NCI-H2227 treated with DMSO at 0.1 percent for 48 hours (cell line): ENCODE results near the gene PCSK1N.

Source experiments
- DNase-seq: peaks from one replicate; lab custom pipeline; 2025; lab: John Stamatoyannopoulos, UW

PCSK1N gene

GRCh38 chrX:48789366-48790220 is 45.8 kb downstream of the PCSK1N start:
- DNase-seq: no peak

- DNase-seq: no peak
Measured at GRCh38 chrX:48787505-48788443, 47.6 kb downstream of the PCSK1N start.

GRCh38 chrX:48786825-48787504 is 48.4 kb downstream of the PCSK1N start:
- DNase-seq: no peak

GRCh38 chrX:48786341-48786800 is 49.0 kb downstream of the PCSK1N start, which contains the start of gene GATA1:
GATA1 (plus strand) TSS chrX:48786590; CDS start chrX:48791110, 4,520 bp downstream.
- DNase-seq: no peak

- DNase-seq: no peak
Measured at GRCh38 chrX:48785540-48786214, 49.7 kb downstream of the PCSK1N start.

GRCh38 chrX:48785186-48785539 is 50.2 kb downstream of the PCSK1N start:
- no peak for DNase-seq

GRCh38 chrX:48784726-48785125 is 50.7 kb downstream of the PCSK1N start:
- no peak for DNase-seq

GRCh38 chrX:48782795-48783194 is 52.6 kb downstream of the PCSK1N start:
- no peak for DNase-seq

GRCh38 chrX:48782216-48782615 is 53.2 kb downstream of the PCSK1N start:
- DNase-seq: no peak

- DNase-seq: no peak
Measured at GRCh38 chrX:48781705-48782104, 53.7 kb downstream of the PCSK1N start.
